H4 (cell line): ENCODE results near the gene SUMF1. TPM values are rescaled to one million over a fixed set of nuclear protein-coding genes. Genes with fewer than 3 reads are reported as not detected.
A peak's percentile ranks its signal among the peaks of the same experiment; 100 is the strongest.
"Not testable (repeated sequence)": the region's sequence is repeated elsewhere in the genome, so short reads cannot be mapped to it uniquely, and the experiment has no call there.

Experiments used
- DNase-seq: peaks from one replicate; pipeline ENCODE4 v3.0.0-alpha.2; 2015; ENCODE audit warnings: low spot score
- total RNA-seq: library from RNA; depleted of rRNA; stranded (reverse); fragments of >200 nt; shearing (Covaris generic); gene quantifications from 2 replicates; pipeline ENCODE4 v1.2.3, GENCODE V29; 2014; rRNA removed

SUMF1 gene
- total RNA-seq, 1 experiment from 2014 or later = 45.4 TPM

GRCh38 chr3:4338751-4339150, 128.3 kb downstream of the SUMF1 start:
- no peak for DNase-seq

GRCh38 chr3:4336850-4337546, 130.1 kb downstream of the SUMF1 start:
- DNase-seq = no peak

DNA sequence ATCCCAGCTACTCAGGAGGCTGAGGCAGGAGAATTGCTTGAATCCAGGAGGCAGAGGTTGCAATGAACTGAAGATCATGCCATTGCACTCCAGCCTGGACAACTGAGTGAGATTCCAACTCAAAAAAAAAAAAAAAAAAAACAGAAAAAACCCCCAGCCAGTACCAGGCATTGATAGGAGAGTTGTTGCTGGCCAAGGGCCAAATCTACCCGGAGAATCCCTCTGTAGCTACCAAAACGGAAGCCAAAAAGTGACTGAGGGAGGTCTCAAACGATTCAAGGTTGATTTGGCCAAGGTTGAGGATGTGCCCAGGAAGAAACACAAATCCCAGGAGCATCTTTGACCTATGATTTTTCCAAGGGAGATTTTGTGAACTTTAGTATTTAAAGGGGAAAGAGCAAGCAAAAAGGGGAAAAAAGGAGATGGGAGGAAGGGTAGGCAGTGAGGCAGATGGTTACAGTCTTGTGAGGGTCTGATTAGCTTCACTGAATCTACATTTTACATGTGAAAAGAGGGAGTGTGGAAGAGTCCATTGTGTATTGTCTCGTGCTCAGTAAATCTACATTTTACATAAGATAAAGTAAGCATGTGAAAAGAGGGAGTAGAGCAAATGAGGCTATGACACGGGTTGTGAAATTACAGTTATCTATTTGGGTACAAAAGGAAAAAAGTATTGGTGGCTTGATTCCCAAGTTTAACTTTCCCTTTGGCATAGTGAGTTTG, 131.1 kb downstream of the SUMF1 start:
- no peak for DNase-seq

DNA sequence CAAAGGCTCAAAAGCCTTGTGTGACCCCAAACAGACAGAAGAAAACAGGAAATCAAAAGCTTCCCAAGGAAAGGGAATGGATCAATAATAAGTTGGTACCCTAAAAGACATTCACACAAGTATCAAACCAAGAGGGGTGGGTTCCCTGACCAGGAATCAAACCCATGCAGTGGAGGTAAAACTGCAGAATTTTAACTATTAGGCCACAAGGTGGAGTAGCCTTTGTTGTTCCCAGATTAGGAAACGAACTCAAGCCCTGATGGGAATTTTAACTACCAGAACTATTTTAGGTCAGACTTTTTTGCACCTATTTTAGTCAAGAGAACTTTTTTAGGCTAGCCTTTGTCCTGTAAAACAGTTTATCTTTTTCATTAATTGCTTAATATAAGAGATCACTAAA, 132.5 kb downstream of the SUMF1 start:
- DNase-seq = no peak

- no peak for DNase-seq
Observed at GRCh38 chr3:4332991-4333390, 134.1 kb downstream of the SUMF1 start.

DNA sequence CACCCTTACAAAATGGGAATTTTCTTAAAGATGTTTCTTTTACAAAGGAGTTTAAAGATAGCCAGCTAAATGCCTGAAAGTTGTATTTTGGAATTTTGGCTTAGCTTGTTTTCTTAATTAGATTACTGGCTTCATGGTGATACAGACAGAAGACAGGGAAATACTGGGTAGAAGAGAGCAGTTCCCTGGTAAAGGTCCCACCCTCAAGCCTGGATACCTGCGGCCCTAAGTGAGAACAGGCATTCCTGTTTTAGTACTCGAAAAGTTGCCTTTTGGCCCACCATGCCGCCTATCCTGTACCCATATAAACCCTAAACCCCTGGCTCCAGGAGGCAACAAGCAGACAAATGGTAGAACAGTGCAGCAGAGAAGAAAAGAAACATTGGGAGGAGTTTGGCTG, 134.5 kb downstream of the SUMF1 start:
- no peak for DNase-seq

DNA sequence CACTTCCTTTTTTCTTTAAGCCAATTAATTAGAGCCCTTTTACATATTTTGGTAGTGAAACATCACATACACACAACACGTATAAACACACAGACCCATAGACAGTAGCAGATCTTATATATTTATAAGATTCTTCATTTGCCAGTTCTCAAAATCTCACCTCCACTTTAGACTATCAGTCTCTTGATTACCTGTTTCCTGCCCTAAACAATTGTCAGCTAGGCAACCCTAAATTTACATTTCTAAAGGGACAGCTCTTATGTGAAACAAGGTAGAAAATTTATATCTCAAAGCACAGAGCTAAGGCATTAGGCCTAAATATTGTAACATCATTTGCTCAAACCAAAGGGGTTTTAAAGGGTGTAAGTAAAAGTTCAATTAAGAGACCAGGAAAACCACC, 135.0 kb downstream of the SUMF1 start:
- no peak for DNase-seq

DNA sequence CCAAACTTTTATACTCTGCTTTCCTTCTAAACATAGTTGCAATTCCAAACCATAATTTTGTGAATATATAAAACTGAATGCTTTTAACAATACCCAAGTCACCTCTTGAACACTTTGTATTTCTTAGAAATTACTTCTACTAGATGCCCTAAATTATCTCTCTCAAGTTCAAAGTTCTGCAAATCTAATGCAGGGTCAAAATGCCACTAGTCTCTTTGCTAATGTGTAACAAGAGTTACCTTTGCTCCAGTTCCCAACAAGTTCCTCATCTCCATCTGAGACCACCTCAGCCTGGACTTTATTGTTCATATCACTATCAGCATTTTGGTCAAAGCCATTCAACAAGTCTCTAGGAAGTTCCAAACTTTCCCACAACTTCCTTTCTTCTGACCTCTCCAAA, 137.3 kb downstream of the SUMF1 start:
- DNase-seq = not testable (repeated sequence)

DNA sequence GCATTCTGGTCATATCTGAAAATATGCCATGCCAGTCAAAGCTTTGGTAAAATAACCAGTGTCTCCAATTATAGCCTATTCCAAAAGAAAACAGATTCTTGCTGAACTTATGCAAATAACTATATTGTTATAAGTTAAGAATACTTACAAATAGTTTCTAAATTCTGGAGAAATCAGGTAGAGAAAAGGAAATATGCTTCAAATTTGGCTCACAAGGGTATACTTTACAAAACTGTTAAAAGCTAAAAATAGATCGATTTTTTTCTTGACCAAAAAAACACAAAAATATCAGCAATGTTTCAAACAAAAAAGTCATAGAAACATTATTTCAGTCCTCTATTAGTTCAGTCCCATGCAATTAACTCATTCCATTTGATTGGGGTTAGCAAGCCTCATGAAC, 140.2 kb downstream of the SUMF1 start:
- no peak for DNase-seq

DNA sequence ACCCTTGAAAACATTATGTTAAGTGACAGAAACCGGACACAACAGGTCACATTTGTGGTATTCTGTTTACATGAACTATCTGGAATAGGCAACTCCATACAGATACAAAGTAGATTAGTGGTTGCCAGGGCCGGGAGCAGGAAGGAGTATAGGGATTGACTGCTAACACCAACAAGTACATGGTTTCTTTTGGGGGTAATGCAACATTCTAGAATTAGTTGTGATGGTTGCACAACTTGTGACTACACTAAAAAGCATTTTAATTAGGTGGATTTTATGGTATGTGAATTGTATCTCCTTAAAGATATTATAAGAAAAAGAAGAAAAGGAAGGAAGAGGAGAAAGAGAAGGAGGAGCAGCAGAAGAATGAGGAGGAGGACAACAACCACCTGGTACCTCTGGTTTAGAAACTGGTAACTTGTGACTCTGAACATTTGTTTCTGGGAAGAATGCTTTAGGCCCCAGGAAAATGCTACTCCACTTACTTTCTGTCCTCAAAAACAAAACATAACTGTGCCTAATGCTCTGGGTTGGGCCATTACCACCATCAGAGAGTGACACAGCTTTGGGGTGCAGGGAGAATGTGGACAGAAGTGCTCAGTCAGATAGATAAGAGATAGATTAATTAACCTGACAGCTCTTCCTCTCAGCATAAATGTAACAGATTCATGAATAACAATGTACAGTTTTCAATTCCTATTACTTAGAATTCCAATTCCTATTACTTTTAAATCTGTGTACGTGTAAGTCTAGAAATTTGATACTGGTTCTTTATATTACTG, 143.6 kb downstream of the SUMF1 start:
- DNase-seq = no peak

DNA sequence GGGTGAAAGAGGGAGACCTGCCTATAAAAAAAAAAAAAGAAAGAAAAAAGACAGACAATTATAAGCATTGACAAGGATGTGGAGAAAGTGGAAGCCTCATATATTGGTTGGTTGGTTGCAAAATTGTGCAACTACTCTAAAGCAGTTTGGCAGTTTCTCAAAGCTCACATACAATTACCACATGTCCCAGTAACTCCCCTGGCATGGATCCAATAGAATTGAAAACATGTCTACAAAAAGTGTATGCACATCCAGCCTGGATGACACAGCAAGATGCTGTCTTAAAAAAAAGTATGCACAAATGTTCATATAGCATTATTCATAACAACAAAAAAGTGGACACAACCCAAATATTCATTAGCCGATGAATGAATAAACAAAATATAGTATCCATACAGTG, 144.4 kb downstream of the SUMF1 start:
- peak; percentile 71 for DNase-seq

DNA sequence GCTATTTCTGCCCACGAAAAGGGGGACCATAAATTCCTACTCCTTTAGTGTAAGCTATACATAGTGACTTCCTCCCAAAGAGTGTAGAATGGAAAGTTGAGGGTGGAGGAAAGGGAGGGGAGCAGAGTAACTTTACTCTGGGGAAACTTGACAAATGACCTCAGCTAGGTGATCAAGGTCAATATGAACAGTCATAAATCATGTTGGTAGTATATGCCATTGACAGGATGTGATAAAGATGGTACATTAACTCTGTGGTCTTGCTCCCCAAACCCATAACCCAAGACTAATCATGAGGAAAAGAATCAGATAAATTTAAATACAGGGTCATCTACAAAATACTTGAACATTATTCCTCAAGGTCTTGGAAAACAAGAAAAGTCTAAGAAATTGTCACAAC, 145.3 kb downstream of the SUMF1 start:
- no peak for DNase-seq

DNA sequence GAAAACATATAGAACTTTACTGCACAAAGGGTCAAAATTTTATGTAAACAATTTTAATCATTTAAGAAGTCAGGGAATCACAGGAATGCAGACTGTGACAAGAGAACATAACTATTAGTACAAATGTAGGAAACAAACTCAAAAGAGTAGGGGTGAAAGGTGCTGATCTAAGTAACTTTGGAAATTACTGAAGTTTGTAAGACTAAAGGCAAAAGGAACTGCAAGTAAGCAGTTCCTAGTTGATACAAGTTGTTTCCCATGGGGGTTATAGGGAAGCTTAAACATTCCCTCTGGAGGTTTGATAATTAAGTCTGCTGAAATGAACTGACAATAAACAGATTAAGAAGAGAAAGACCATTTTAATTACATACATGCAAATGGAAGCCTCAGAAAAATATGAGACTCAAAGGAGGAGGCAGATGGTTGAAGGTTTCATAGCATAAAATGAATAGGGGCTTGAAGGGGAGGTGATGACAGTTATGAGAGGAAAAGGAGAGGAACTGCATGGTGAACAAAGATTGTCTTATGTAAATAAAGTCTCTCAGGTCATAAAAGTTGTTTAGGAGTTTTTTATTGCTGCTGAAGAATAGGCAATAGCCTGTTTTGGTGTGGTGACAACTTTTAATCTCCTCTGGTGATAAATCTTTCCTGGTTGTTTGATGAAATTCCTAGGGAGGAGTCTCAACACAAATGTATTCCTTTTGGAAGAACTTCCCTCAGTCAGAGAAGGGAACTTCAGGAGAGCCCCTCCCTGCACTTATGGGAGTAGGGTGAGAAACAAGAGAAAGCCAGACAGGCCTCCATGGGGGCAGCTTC, 146.8 kb downstream of the SUMF1 start:
- DNase-seq = no peak

DNA sequence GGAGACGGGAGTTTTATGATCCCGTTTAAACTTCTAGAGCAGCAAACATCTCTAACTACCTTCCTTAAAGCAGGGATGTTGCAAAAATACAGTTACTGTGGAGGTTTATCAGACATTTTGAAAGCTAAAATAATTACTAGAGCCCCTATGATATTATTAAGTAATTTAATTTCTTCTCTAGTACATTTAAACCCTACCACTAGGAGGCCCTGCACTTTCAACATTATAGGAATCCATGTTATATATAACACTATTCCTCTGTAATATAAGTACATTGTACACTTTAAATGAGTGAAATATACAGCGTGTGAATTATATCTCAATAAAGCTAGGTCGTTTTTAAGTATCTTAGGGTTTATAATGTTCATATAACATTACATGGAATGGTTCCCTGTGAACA, 152.4 kb downstream of the SUMF1 start:
- no peak for DNase-seq

DNA sequence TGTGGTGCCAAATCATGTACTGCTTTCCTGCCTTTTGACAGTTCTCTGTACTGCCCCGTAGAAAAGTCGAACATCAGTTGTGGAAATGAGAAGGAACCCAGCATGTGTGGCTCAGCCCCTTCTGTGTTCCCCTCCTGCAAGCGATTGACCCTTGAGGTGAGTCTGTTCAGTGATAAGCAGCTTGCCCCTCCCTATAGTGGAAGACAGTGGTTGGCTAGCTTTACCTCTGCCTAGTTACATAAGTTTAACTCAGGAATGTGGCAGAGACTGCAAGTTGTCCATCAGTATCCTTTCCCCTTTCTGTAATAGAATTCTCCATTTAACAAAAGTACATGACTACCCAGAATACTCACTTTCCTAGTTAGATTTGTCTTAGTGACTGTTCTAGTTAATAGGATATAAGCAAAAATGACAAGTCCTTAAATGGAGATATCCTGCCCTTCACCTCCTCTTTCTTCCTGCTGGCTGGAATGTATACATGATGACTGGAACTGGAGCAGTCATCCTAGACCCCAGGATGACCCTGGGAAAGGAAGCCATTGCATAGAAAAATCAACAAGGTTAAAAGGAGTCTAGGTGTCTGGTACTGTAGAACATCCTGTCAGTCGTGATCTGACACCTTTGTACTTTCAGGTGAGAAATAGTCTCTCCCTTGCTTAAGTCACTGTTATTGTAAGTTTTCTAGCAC, 153.3 kb downstream of the SUMF1 start:
- DNase-seq = no peak

DNA sequence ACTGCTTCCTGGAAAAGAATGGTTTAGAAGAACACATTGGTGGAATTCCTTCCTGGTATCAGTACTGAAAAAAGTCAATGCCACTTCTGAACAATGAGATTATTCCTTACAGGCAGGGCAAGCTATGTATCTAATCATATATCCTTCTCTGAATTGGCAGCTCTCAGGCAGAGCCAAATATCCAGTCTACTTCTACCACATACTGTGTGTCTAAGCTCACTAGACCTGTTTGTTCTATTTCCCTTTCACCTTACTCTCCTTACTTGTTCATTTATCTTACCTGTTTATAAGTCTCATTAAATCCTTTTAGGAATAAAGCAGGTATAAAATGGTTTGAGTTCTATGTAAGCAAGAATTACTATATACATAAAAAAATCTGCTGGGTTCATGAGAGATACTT, 155.6 kb downstream of the SUMF1 start:
- no peak for DNase-seq

Other genes with a start within 250 kb of the SUMF1 start
- gene SETMAR, start 163.9 kb downstream of the SUMF1 start, total RNA-seq = 40.8 and 51.6 TPM in 2 replicates
- gene ITPR1, start 26.1 kb upstream of the SUMF1 start, total RNA-seq = 4.6 and 5.8 TPM in 2 replicates